Activated CD8-positive, alpha-beta T cell treated with anti-CD3 and anti-CD28 coated beads for 36 hours (primary cell): ENCODE data around the gene SLC39A3. TPM values are rescaled to one million over a fixed set of nuclear protein-coding genes. Genes with fewer than 3 reads are reported as not detected.
A peak's percentile ranks its signal among the peaks of the same experiment; 100 is the strongest.

Experiments used
- ATAC-seq: fragments of 200-7000 bp; cut with Tn5 transposase; one replicate; pipeline ENCODE4 v1.10.0; 2021; ENCODE audit warnings: mild to moderate bottlenecking, moderate library complexity
- CTCF ChIA-PET: fragments of 350-600 bp; sonication (Branson Sonifier 250); formaldehyde crosslinking; loops from one replicate; lab custom pipeline; 2021; ENCODE audit warnings: antibody characterized with exemption; lab: Charles Lee
- POLR2A ChIA-PET: fragments of 350-600 bp; sonication (Branson Sonifier 250); formaldehyde crosslinking; loops from one replicate; lab custom pipeline; 2021; ENCODE audit warnings: antibody characterized with exemption; lab: Charles Lee
- DNase-seq: peaks from one replicate; pipeline ENCODE4 v3.0.0-alpha.2; 2020
- H3K27ac Mint-ChIP-seq: one replicate; pipeline ENCODE4 v1.8.0; 2021; ENCODE audit warnings: mild to moderate bottlenecking, mixed read lengths
- H3K27me3 Mint-ChIP-seq: one replicate; pipeline ENCODE4 v1.8.0; 2021; ENCODE audit warnings: mixed read lengths
- H3K36me3 Mint-ChIP-seq: one replicate; pipeline ENCODE4 v1.8.0; 2021; ENCODE audit warnings: low read depth, mixed read lengths
- H3K4me1 Mint-ChIP-seq: one replicate; pipeline ENCODE4 v1.8.0; 2021; ENCODE audit warnings: low read depth, mixed read lengths
- H3K4me3 Mint-ChIP-seq: one replicate; pipeline ENCODE4 v1.8.0; 2021; ENCODE audit warnings: mild to moderate bottlenecking, moderate library complexity, mixed read lengths
- H3K9me3 Mint-ChIP-seq: one replicate; pipeline ENCODE4 v1.8.0; 2021; ENCODE audit warnings: mixed read lengths
- intact Hi-C: fragments of 100-400 bp; cut with micrococcal nuclease; formaldehyde crosslinking; loops from one replicate; pipeline ENCODE4 v1.10.0; 2022
- total RNA-seq, 2 experiments: library from RNA; stranded (reverse); gene quantifications; one replicate each; pipeline ENCODE4 v1.2.3, GENCODE V29; 2021
- TF ChIP-seq, protein P1 (sequence below): fragments of 200-600 bp; IDR thresholded peaks from one replicate; pipeline ENCODE4 v1.8.0; 2022; ENCODE audit warnings: antibody characterized with exemption, mild to moderate bottlenecking

The SLC39A3 gene
- total RNA-seq, 2 experiments from 2014 or later: 35.5 to 38.1 TPM

GRCh38 chr19:2783781-2784145 lies 43.9 kb upstream of the SLC39A3 start:
- no peak for DNase-seq
- CTCF ChIA-PET: interaction anchor here (1.0 kb wide), 1 partner anchor 89 kb away, joined by 4 read pairs; no protein-coding TSS in a partner anchor
- no peaks in the 10 kb centered on the region for H3K9me3 Mint-ChIP-seq
- peaks cover 26% of the 10 kb centered on the region for H3K36me3 Mint-ChIP-seq
- no peak for ATAC-seq
- H3K4me1 Mint-ChIP-seq: peaks cover 47% of the 10 kb centered on the region
- POLR2A ChIA-PET: interaction anchor here (0.5 to 1.8 kb wide), 5 partner anchors 19 to 307 kb away, joined by 3 to 6 read pairs (median 3); no protein-coding TSS in a partner anchor
- intact Hi-C loops: loop anchor here (10.0 kb wide), 1 partner anchor 251 kb away; no protein-coding TSS in a partner anchor
- no peaks in the 10 kb centered on the region for H3K27me3 Mint-ChIP-seq
- peak overlapping the region; percentile 93 for H3K4me3 Mint-ChIP-seq
- peak overlapping the region; percentile 98 for H3K27ac Mint-ChIP-seq
- TF ChIP-seq, protein P1, sequence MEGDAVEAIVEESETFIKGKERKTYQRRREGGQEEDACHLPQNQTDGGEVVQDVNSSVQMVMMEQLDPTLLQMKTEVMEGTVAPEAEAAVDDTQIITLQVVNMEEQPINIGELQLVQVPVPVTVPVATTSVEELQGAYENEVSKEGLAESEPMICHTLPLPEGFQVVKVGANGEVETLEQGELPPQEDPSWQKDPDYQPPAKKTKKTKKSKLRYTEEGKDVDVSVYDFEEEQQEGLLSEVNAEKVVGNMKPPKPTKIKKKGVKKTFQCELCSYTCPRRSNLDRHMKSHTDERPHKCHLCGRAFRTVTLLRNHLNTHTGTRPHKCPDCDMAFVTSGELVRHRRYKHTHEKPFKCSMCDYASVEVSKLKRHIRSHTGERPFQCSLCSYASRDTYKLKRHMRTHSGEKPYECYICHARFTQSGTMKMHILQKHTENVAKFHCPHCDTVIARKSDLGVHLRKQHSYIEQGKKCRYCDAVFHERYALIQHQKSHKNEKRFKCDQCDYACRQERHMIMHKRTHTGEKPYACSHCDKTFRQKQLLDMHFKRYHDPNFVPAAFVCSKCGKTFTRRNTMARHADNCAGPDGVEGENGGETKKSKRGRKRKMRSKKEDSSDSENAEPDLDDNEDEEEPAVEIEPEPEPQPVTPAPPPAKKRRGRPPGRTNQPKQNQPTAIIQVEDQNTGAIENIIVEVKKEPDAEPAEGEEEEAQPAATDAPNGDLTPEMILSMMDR: no peak

DNA sequence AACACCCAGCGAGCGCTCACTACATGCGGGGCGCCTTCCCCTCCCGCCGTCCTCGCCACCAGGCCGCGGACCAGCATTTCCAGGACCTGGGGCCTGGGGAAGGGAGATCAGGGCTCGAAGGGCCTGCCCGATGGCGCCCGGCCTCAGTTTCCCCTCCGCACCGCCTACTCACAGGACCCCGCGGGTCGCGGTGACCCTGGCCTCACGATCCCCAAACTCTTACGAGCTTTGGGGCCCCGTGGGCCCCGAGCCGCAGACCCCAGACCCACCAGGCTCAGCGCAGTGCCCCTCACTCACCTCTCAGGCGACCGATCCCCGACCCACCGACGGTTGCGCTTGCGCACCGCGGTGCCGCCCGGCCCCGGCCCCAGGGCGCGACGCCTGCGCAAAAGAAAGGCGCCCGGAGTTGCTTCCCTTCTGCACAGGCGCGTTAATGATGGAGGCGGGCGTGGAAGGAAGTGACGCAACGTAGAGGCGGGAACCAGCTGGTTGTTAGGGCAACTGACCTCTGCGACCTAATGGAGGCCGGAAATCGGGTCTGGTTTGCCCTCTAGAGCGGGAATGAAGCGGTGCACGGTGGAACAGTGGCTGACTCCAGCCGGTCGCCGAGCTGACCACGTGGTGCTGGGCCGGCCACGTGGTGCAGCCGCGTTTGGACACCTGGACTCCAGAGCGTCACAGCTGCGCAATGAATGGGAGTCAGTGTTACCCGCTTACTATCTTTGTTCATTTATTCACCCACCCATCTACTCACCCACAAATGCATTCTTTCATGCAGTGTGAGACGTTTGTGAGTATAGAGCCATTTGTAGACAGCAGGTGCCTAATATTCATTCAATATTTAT lies 43.3 kb upstream of the SLC39A3 start, which contains the start of gene SGTA:
TSS of gene SGTA (minus strand) at position 338 of the 845 bp plus-strand sequence. CDS start 14,205 bp downstream, outside the sequence.
- H3K4me3 Mint-ChIP-seq: peak within 1 kb of the TSS; percentile 93
- no peaks in the 10 kb centered on the region for H3K27me3 Mint-ChIP-seq
- H3K27ac Mint-ChIP-seq: peak within 1 kb of the TSS; percentile 98
- TF ChIP-seq, protein P1: no peak
- peaks cover 24% of the 10 kb centered on the region for H3K36me3 Mint-ChIP-seq
- DNase-seq: peak; percentile 99
- peaks cover 47% of the 10 kb centered on the region for H3K4me1 Mint-ChIP-seq
- no peaks in the 10 kb centered on the region for H3K9me3 Mint-ChIP-seq
- intact Hi-C loops: loop anchor here (10.0 kb wide), 1 partner anchor 252 kb away; no protein-coding TSS in a partner anchor
- ATAC-seq: peak; percentile 79
- ChIA-PET CTCF (interaction anchor here (1.0 kb wide), 1 partner anchor 90 kb away, joined by 4 read pairs; no protein-coding TSS in a partner anchor), POLR2A (interaction anchor here (0.5 to 1.8 kb wide), 7 partner anchors 18 to 497 kb away, joined by 3 to 6 read pairs (median 3); no protein-coding TSS in a partner anchor)

DNA sequence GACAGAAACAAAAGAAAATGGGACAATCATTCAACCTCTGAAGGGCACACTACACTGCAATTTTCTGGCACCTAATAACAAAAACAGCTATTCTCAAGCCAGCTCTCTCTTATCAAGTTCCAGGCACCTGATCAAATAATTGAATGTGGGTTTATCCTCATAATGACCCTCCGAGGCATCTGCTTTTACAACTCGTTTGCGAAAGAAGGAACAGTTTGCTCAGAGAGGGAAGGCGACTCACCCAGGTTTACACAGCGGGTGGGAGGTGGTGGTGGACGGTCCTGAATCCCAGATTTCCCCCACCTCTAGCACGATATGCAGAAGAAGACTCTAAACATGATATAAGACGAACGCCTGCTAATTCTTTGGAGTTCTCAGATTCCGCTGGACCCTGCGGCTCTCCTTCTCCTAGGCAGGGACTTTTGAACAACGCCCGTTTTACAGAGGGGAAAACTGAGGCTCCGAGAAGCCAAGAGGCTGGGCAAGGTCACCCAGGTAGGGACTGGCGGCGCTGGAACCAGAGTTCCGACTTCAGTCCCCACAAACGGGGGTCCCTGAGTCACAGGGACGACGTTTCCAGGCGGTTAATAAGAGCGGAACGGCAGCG lies 42.6 kb upstream of the SLC39A3 start:
- ATAC-seq: no peak
- H3K4me1 Mint-ChIP-seq: peaks cover 47% of the 10 kb centered on the region
- TF ChIP-seq, protein P1: no peak
- H3K9me3 Mint-ChIP-seq: no peaks in the 10 kb centered on the region
- peak overlapping the region; percentile 98 for H3K27ac Mint-ChIP-seq
- intact Hi-C loops: loop anchor here (10.0 kb wide), 1 partner anchor 252 kb away; no protein-coding TSS in a partner anchor
- DNase-seq: peak; percentile 33
- H3K4me3 Mint-ChIP-seq: peak overlapping the region; percentile 93
- ChIA-PET CTCF (interaction anchor here (1.0 kb wide), 1 partner anchor 90 kb away, joined by 4 read pairs; no protein-coding TSS in a partner anchor), POLR2A (interaction anchor here (0.6 to 1.8 kb wide), 5 partner anchors 23 to 496 kb away, joined by 3 to 6 read pairs (median 3); no protein-coding TSS in a partner anchor)
- H3K36me3 Mint-ChIP-seq: peaks cover 21% of the 10 kb centered on the region
- no peaks in the 10 kb centered on the region for H3K27me3 Mint-ChIP-seq

GRCh38 chr19:2780284-2780683 lies 40.5 kb upstream of the SLC39A3 start:
- Mint-ChIP-seq H3K27ac (peak overlapping the region; percentile 41), H3K9me3 (no peaks in the 10 kb centered on the region), H3K4me3 (no peak overlapping the region), H3K36me3 (peaks cover 21% of the 10 kb centered on the region), H3K4me1 (peaks cover 50% of the 10 kb centered on the region), H3K27me3 (no peaks in the 10 kb centered on the region)
- ChIA-PET POLR2A (interaction anchor here (1.2 kb wide), 1 partner anchor 483 kb away, joined by 3 read pairs; no protein-coding TSS in a partner anchor), CTCF (interaction anchor here (1.1 kb wide), 1 partner anchor 30 kb away, joined by 3 read pairs; no protein-coding TSS in a partner anchor)
- intact Hi-C loops: loop anchor here (10.0 kb wide), 1 partner anchor 255 kb away; no protein-coding TSS in a partner anchor
- TF ChIP-seq, protein P1: no peak
- ATAC-seq (no peak), DNase-seq (no peak)
